ENCODE measurements around the gene TNS1.

DNA sequence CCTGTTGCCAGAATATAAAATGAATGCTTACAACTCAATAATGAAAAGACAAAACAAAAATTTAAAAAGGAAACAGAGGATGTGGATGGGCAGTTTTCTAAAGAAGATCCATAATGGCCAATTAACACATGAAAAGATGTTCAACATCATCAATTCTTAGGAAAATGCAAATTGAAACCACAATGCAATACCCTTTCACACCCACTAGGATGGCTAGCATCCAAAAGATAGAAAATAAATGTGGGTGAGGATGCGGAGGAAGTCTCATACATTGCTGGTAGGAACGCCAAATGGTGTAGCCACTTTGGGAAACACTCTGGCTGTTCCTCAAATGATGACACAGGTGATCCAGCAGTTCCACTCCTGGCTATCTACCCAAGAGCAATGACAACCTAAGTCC is 130.5 kb downstream of the TNS1 start:
- TF ChIP-seq CTCF (IDR thresholded peaks at IDR 0.05; ENCODE audit: poor library complexity): no peak
- no peak for TF ChIP-seq EZH2 (IDR thresholded peaks at IDR 0.05; ENCODE audit: borderline replicate concordance)

All from hepatocyte (in vitro differentiated cells).